GM12878 (cell line): ENCODE data around the gene MMP14. TPM values are rescaled to one million over a fixed set of nuclear protein-coding genes. Genes with fewer than 3 reads are reported as not detected.
A peak's percentile ranks its signal among the peaks of the same experiment; 100 is the strongest.

Experiments used
- ATAC-seq: fragments of 200-7000 bp; cut with Tn5 transposase; 3 replicates; pipeline ENCODE4 v1.9.1; 2020; ENCODE audit warnings: mild to moderate bottlenecking, moderate library complexity
- BruUV-seq: library from RNA; stranded (reverse); fragments of 400-500 nt; replicated peaks from 2 replicates; lab custom pipeline; 2021; lab: Mats Ljungman, UMichigan
- CTCF ChIA-PET: fragments of 300-600 bp; sonication (Branson Sonifier 250); formaldehyde crosslinking; extraction: SDS; loops from one replicate; lab custom pipeline; 2021; ENCODE audit warnings: inconsistent platforms; lab: Yijun Ruan, JAX
- POLR2A ChIA-PET: fragments of 350-600 bp; formaldehyde crosslinking; extraction: SDS; loops from one replicate; lab custom pipeline; 2021; ENCODE audit warnings: inconsistent platforms; lab: Charles Lee
- RAD21 ChIA-PET: fragments of 300-600 bp; sonication (Branson Sonifier 250); formaldehyde crosslinking; loops from one replicate; lab custom pipeline; 2023; ENCODE audit warnings: antibody characterized with exemption; ENCODE audit not compliant: unreplicated experiment; lab: Charles Lee
- SMC1A ChIA-PET: fragments of 300-600 bp; sonication (Branson Sonifier 250); formaldehyde crosslinking; loops from one replicate; lab custom pipeline; 2023; ENCODE audit not compliant: unreplicated experiment, uncharacterized antibody; lab: Charles Lee
- DNase-seq: peaks from one replicate; pipeline ENCODE4 v3.0.0-alpha.2; 2011; ENCODE audit warnings: low read depth, low spot score
- FAIRE-seq: peaks from 3 replicates; lab custom pipeline; 2011; peaks lifted over from hg19 to GRCh38; lab: Jason Lieb, UNC
- H2AFZ ChIP-seq: 2 replicates; pipeline ENCODE4 v1.6.0; 2011; ENCODE audit warnings: low read depth, low read length, control low read depth; ENCODE audit not compliant: control insufficient read depth
- H3K27ac ChIP-seq: 2 replicates; pipeline ENCODE4 v1.5.1; 2011; ENCODE audit warnings: control low read depth; ENCODE audit not compliant: control insufficient read depth, insufficient read depth
- H3K27me3 ChIP-seq, 2 experiments: replicated peaks in 1 of 2; 2 replicates each; pipeline versions ENCODE4 v1.6.0 to v1.6.1; 2011; ENCODE audit warnings: low read length in 1 of 2; ENCODE audit not compliant: control insufficient read depth in 2 of 2, insufficient read depth in 2 of 2
- H3K36me3 ChIP-seq, 2 experiments: 2 replicates each; pipeline ENCODE4 v1.5.1; 2011; ENCODE audit warnings: low read length in 1 of 2; ENCODE audit not compliant: control insufficient read depth in 2 of 2, insufficient read depth in 2 of 2
- H3K4me1 ChIP-seq: 2 replicates; pipeline ENCODE4 v1.6.1; 2011; ENCODE audit warnings: mild to moderate bottlenecking, low read length, moderate library complexity, mixed read lengths; ENCODE audit not compliant: control insufficient read depth, insufficient read depth
- H3K4me2 ChIP-seq: 2 replicates; pipeline ENCODE4 v1.6.0; 2011; ENCODE audit warnings: control low read depth; ENCODE audit not compliant: control insufficient read depth, insufficient read depth
- H3K4me3 ChIP-seq: fragments of 200-600 bp; sonication (generic); 2 replicates; pipeline ENCODE4 v1.5.1; 2016
- H3K79me2 ChIP-seq: 2 replicates; pipeline ENCODE4 v1.6.0; 2011; ENCODE audit warnings: low read length; ENCODE audit not compliant: control insufficient read depth, insufficient read depth
- H3K9ac ChIP-seq: 2 replicates; pipeline ENCODE4 v1.8.0; 2011; ENCODE audit warnings: low read length, control low read depth, mixed read lengths; ENCODE audit not compliant: control insufficient read depth, insufficient read depth
- H3K9me3 ChIP-seq: replicated peaks from 3 replicates; pipeline ENCODE4 v1.5.1; 2011; ENCODE audit warnings: mild to moderate bottlenecking, low read length; ENCODE audit not compliant: control insufficient read depth, insufficient read depth
- H4K20me1 ChIP-seq: 2 replicates; pipeline ENCODE4 v1.6.0; 2011; ENCODE audit not compliant: control insufficient read depth, insufficient read depth
- BHLHE40 ChIP-seq, 2 experiments: fragments of 450-650 bp in 1 of 2; IDR thresholded peaks; 2 replicates each; pipeline ENCODE4 v1.6.1; 2011 to 2017; ENCODE audit warnings: low read depth in 2 of 2, borderline replicate concordance in 1 of 2, improper control_type of control experiment in 1 of 2, low read length in 1 of 2, mild to moderate bottlenecking in 1 of 2
- BMI1 ChIP-seq: fragments of 450-650 bp; IDR thresholded peaks from 2 replicates; pipeline ENCODE4 v1.6.1; 2016; ENCODE audit warnings: mild to moderate bottlenecking, moderate library complexity, borderline replicate concordance
- CHD4 ChIP-seq: fragments of 200-600 bp; sonication (generic); IDR thresholded peaks from 2 replicates; pipeline ENCODE4 v1.6.1; 2016; ENCODE audit warnings: mild to moderate bottlenecking
- EGR1 ChIP-seq, 2 experiments: IDR thresholded peaks; 1 replicate in 1 of 2; 2 replicates in 1 of 2; pipeline ENCODE4 v1.6.1; 2011 to 2012; ENCODE audit warnings: low read depth in 2 of 2, low read length in 2 of 2, borderline replicate concordance in 1 of 2, mild to moderate bottlenecking in 1 of 2, moderate library complexity in 1 of 2
- FOXM1 ChIP-seq: IDR thresholded peaks from 2 replicates; pipeline ENCODE4 v1.6.1; 2012; ENCODE audit warnings: low read depth, mild to moderate bottlenecking, inconsistent platforms, low read length, moderate library complexity
- IRF3 ChIP-seq: fragments of 450-650 bp; IDR thresholded peaks from 2 replicates; pipeline ENCODE4 v1.6.1; 2014; ENCODE audit warnings: mild to moderate bottlenecking
- KLF5 ChIP-seq: fragments of 450-650 bp; IDR thresholded peaks from 2 replicates; pipeline ENCODE4 v1.6.1; 2014; ENCODE audit warnings: mild to moderate bottlenecking; ENCODE audit not compliant: partially characterized antibody
- LARP7 ChIP-seq: fragments of 450-650 bp; IDR thresholded peaks from 2 replicates; pipeline ENCODE4 v1.6.1; 2017; ENCODE audit warnings: mild to moderate bottlenecking
- NFXL1 ChIP-seq: fragments of 450-650 bp; IDR thresholded peaks from 2 replicates; pipeline ENCODE4 v1.6.1; 2017; ENCODE audit warnings: antibody characterized with exemption, mild to moderate bottlenecking, borderline replicate concordance
- POLR2A ChIP-seq: IDR thresholded peaks from 2 replicates; pipeline ENCODE4 v1.6.1; 2011; ENCODE audit warnings: low read depth, mild to moderate bottlenecking, low read length
- RB1 ChIP-seq: fragments of 450-650 bp; formaldehyde crosslinking; IDR thresholded peaks from 2 replicates; pipeline ENCODE4 v1.6.1; 2017; ENCODE audit warnings: mild to moderate bottlenecking, borderline replicate concordance
- RUNX3 ChIP-seq: IDR thresholded peaks from 2 replicates; pipeline ENCODE4 v1.6.1; 2012; ENCODE audit warnings: low read length, inconsistent platforms
- SMAD1 ChIP-seq: fragments of 450-650 bp; IDR thresholded peaks from 2 replicates; pipeline ENCODE4 v1.6.1; 2018; ENCODE audit warnings: mild to moderate bottlenecking, low read depth; ENCODE audit not compliant: partially characterized antibody
- SP1 ChIP-seq: IDR thresholded peaks from one replicate; pipeline ENCODE4 v1.6.1; 2011; ENCODE audit warnings: low read depth, low read length
- TARDBP ChIP-seq: IDR thresholded peaks from 2 replicates; pipeline ENCODE4 v1.6.1; 2016; ENCODE audit warnings: borderline replicate concordance
- ZBED1 ChIP-seq: IDR thresholded peaks from 2 replicates; pipeline ENCODE4 v1.6.1; 2016; ENCODE audit warnings: borderline replicate concordance
- WGBS: methylation state at CpG from one replicate; pipeline ENCODE4 v1.1.6; 2016; ENCODE audit warnings: low lambda C conversion rate; ENCODE audit not compliant: insufficient replicate concordance, insufficient coverage; ENCODE audit errors: missing lambda C conversion rate; 5-methylcytosine and 5-hydroxymethylcytosine counted together
- in situ Hi-C: fragments of 300-500 bp; cut with MboI; formaldehyde crosslinking; loops from 9 replicates; pipeline ENCODE4 v1.14.3; 2018; ENCODE audit warnings: mixed read lengths
- intact Hi-C: fragments of 100-400 bp; cut with micrococcal nuclease; formaldehyde crosslinking; loops from one replicate; pipeline ENCODE4 v1.14.2; 2022; ENCODE audit not compliant: unreplicated experiment
- polyA plus RNA-seq, 11 experiments: library from polyadenylated mRNA; depleted of rRNA in 4 of 11; unstranded in 6 of 11; stranded (reverse) in 5 of 11; fragments of >200 nt; fragmentation: Nextera tagmentation in 4 of 11; fragmentation: Illumina TruSeq in 1 of 11; extraction: Ambion mirVana in 4 of 11; extraction: Trizol in 1 of 11; gene quantifications; 1 replicate in 1 of 11; 2 replicates in 10 of 11; pipeline versions ENCODE4 v1.2.1 to v1.2.3, GENCODE V29; 2011 to 2016; ENCODE audit warnings: inconsistent platforms in 2 of 11, missing spikeins in 2 of 11, low read depth in 1 of 11
- total RNA-seq, 4 experiments: library from RNA; depleted of rRNA in 3 of 4; stranded (reverse); fragments of >200 nt in 3 of 4; fragmentation: Illumina TruSeq in 1 of 4; extraction: Trizol in 1 of 4; gene quantifications; 2 replicates each; pipeline versions ENCODE4 v1.2.1 to v1.2.3, GENCODE V29; 2013 to 2021

MMP14 gene
- total and polyA plus RNA-seq, 10 of the 15 experiments (the other 5 are each of a cell fraction or from before 2014, with no cell fraction given) = 0.31 to 1.9 (median 0.70) TPM; not detected in 2

- 77% methylated on average over 5 of the region's 5 CpGs for WGBS
- ATAC-seq (no peak), FAIRE-seq (no peak), DNase-seq (no peak)
- peak overlapping the region; percentile 75 for H3K27ac ChIP-seq
- no peaks in the 10 kb centered on the region; the same call in 2 of the 3 replicates for H3K9me3 ChIP-seq
- in situ Hi-C loops = no loop called here
- H3K9ac ChIP-seq = peak overlapping the region; percentile 32; the same call in 1 of the 2 replicates
- peaks cover 68% of the 10 kb centered on the region for H3K4me1 ChIP-seq
- peaks cover 32% of the 10 kb centered on the region for H3K79me2 ChIP-seq
- H2AFZ ChIP-seq = no peak overlapping the region
- SMC1A ChIA-PET = interaction anchor here (0.8 to 20.3 kb wide), 6 partner anchors 16 to 214 kb away, joined by 3 to 395 read pairs (median 6); partner anchors contain the start of gene SLC7A7
- no peaks in the 10 kb centered on the region for H4K20me1 ChIP-seq
- POLR2A ChIA-PET = interaction anchor here (0.8 to 11.3 kb wide), 5 partner anchors 15 to 77 kb away, joined by 4 to 245 read pairs (median 5); partner anchors contain the start of genes LRP10, OXA1L and SLC7A7
- peak overlapping the region; percentile 78 for H3K4me2 ChIP-seq
- RAD21 ChIA-PET = interaction anchor here (0.9 to 9.8 kb wide), 6 partner anchors 15 to 224 kb away, joined by 3 to 219 read pairs (median 4); partner anchors contain the start of genes OXA1L and SLC7A7
- no peaks in the 10 kb centered on the region for H3K27me3 ChIP-seq
- peaks cover 0 to 2% of the 10 kb centered on the region in 2 experiments; a peak in 2 of 4 replicates for H3K36me3 ChIP-seq
- TSS peak; percentile 47 for BruUV-seq
- peak overlapping the region; percentile 13; the same call in 1 of the 2 replicates for H3K4me3 ChIP-seq
- intact Hi-C loops = loop anchor here (10.0 kb wide), 1 partner anchor 309 kb away; no protein-coding TSS in a partner anchor
- CTCF ChIA-PET = interaction anchor here (0.9 to 4.1 kb wide), 9 partner anchors 10 to 224 kb away, joined by 3 to 37 read pairs (median 5); partner anchors contain the start of genes ABHD4 and SLC7A7
- TF ChIP-seq RUNX3 = no peak
- no peak for TF ChIP-seq ZBED1
- peak; percentile 20; the same call in 1 of the 2 replicates for TF ChIP-seq FOXM1
Measured at GRCh38 chr14:22793976-22794375, 42.4 kb upstream of the MMP14 start.

GRCh38 chr14:22794551-22794951 is 41.8 kb upstream of the MMP14 start:
- ChIA-PET RAD21 (interaction anchor here (1.3 to 9.8 kb wide), 5 partner anchors 14 to 225 kb away, joined by 4 to 219 read pairs (median 11); partner anchors contain the start of genes OXA1L and SLC7A7), POLR2A (interaction anchor here (0.5 to 11.3 kb wide), 7 partner anchors 14 to 273 kb away, joined by 3 to 245 read pairs (median 5); partner anchors contain the start of genes LRP10, OXA1L and SLC7A7), CTCF (interaction anchor here (0.9 to 4.1 kb wide), 8 partner anchors 9 to 196 kb away, joined by 3 to 37 read pairs (median 6); partner anchors contain the start of genes ABHD4 and SLC7A7), SMC1A (interaction anchor here (0.8 to 20.3 kb wide), 6 partner anchors 15 to 58 kb away, joined by 3 to 395 read pairs (median 6); partner anchors contain the start of gene SLC7A7)
- no TSS peak for BruUV-seq
- Histone ChIP-seq H3K27ac (peak overlapping the region; percentile 75), H3K9ac (peak overlapping the region; percentile 32; the same call in 1 of the 2 replicates), H3K36me3 (peaks cover 0 to 2% of the 10 kb centered on the region in 2 experiments; a peak in 2 of 4 replicates), H4K20me1 (no peaks in the 10 kb centered on the region), H3K79me2 (peaks cover 32% of the 10 kb centered on the region), H3K4me2 (peak overlapping the region; percentile 78), H3K4me3 (peak overlapping the region; percentile 13; the same call in 1 of the 2 replicates), H2AFZ (peak overlapping the region; percentile 15; the same call in 1 of the 2 replicates), H3K4me1 (peaks cover 65% of the 10 kb centered on the region), H3K27me3 (no peaks in the 10 kb centered on the region), H3K9me3 (no peaks in the 10 kb centered on the region; the same call in 2 of the 3 replicates)
- in situ Hi-C loops (no loop called here), intact Hi-C loops (loop anchor here (10.0 kb wide), 1 partner anchor 310 kb away; no protein-coding TSS in a partner anchor)
- DNase-seq = peak; percentile 79
- WGBS = 0% methylated on average over 7 of the region's 7 CpGs
- peak; percentile 88 for FAIRE-seq
- peak; percentile 81 for ATAC-seq
- no peak for TF ChIP-seq CHD4
- peak; percentile 59 for TF ChIP-seq POLR2A
- peak in 1 of 2 experiments; percentile 37; a peak in 1 of 4 replicates for TF ChIP-seq BHLHE40 (IDR thresholded peaks at IDR 0.05; ENCODE audit: borderline replicate concordance in 1 of 2, low read depth in 2 of 2, low read length in 1 of 2)
- no peak for TF ChIP-seq RB1
- TF ChIP-seq SP1 = no peak
- TF ChIP-seq BMI1 = no peak
- no peak for TF ChIP-seq NFXL1
- TF ChIP-seq ZBED1 = no peak; the same call in 1 of the 2 replicates
- TF ChIP-seq EGR1 (IDR thresholded peaks at IDR 0.05; ENCODE audit: borderline replicate concordance in 1 of 2, low read depth in 2 of 2, low read length in 2 of 2) = no peak
- no peak for TF ChIP-seq IRF3
- peak; percentile 25; the same call in 1 of the 2 replicates for TF ChIP-seq TARDBP
- TF ChIP-seq KLF5 = no peak
- TF ChIP-seq LARP7 = no peak
- TF ChIP-seq SMAD1 = no peak
